SK-N-SH treated with all-trans-retinoic acid at 6 μM for 48 hours (cell line): ENCODE results near the gene HSPA4.

Experiments used
- ATAC-seq: fragments of 200-7000 bp; cut with Tn5 transposase; 3 replicates; pipeline ENCODE4 v1.9.1; 2020; ENCODE audit warnings: mild to moderate bottlenecking, moderate library complexity
- ARNTL ChIP-seq: fragments of 450-650 bp; formaldehyde crosslinking; IDR thresholded peaks from 2 replicates; pipeline ENCODE4 v1.5.0; 2020; ENCODE audit warnings: low read depth, mild to moderate bottlenecking, moderate library complexity, borderline replicate concordance
- BACH2 ChIP-seq: fragments of 250-450 bp; sonication (Bioruptor Pico); IDR thresholded peaks from 2 replicates; pipeline ENCODE4 v1.9.0; 2021; ENCODE audit warnings: mild to moderate bottlenecking, borderline replicate concordance
- CSDC2 ChIP-seq: fragments of 250-450 bp; sonication (Bioruptor Pico); IDR thresholded peaks from 2 replicates; pipeline ENCODE4 v1.5.0; 2020; ENCODE audit warnings: mild to moderate bottlenecking, moderate library complexity
- ESRRG ChIP-seq: fragments of 250-450 bp; sonication (Bioruptor Pico); IDR thresholded peaks from 2 replicates; pipeline ENCODE4 v1.6.1; 2021; ENCODE audit warnings: mild to moderate bottlenecking
- ISL1 ChIP-seq: fragments of 250-450 bp; sonication (Bioruptor Pico); IDR thresholded peaks from 2 replicates; pipeline ENCODE4 v2.1.2; 2022; ENCODE audit warnings: mild to moderate bottlenecking, moderate library complexity
- PPARA ChIP-seq: fragments of 250-450 bp; sonication (Bioruptor Pico); IDR thresholded peaks from 2 replicates; pipeline ENCODE4 v1.5.0; 2020; ENCODE audit warnings: mild to moderate bottlenecking, borderline replicate concordance
- RARB ChIP-seq: fragments of 250-450 bp; sonication (Bioruptor Pico); IDR thresholded peaks from 2 replicates; pipeline ENCODE4 v1.8.0; 2021; ENCODE audit warnings: mild to moderate bottlenecking, moderate library complexity
- SNAI2 ChIP-seq: fragments of 250-450 bp; sonication (Bioruptor Pico); IDR thresholded peaks from 2 replicates; pipeline ENCODE4 v1.5.0; 2020; ENCODE audit warnings: mild to moderate bottlenecking, moderate library complexity
- TCF4 ChIP-seq: fragments of 250-450 bp; sonication (Bioruptor Pico); IDR thresholded peaks from 2 replicates; pipeline ENCODE4 v1.8.0; 2021; ENCODE audit warnings: mild to moderate bottlenecking, moderate library complexity, borderline replicate concordance
- ZC3H10 ChIP-seq: fragments of 250-450 bp; sonication (Bioruptor Pico); IDR thresholded peaks from 2 replicates; pipeline ENCODE4 v1.5.1; 2021; ENCODE audit warnings: mild to moderate bottlenecking, moderate library complexity
- ZFP3 ChIP-seq: fragments of 250-450 bp; sonication (Bioruptor Pico); IDR thresholded peaks from 2 replicates; pipeline ENCODE4 v1.5.0; 2020; ENCODE audit warnings: mild to moderate bottlenecking, moderate library complexity
- ZFP30 ChIP-seq: fragments of 450-650 bp; formaldehyde crosslinking; IDR thresholded peaks from 2 replicates; pipeline ENCODE4 v1.5.0; 2022; ENCODE audit warnings: mild to moderate bottlenecking, moderate library complexity
- ZNF565 ChIP-seq: fragments of 450-650 bp; formaldehyde crosslinking; conservative IDR thresholded peaks from 2 replicates; pipeline ENCODE4 v1.5.0; 2020; ENCODE audit warnings: low read depth, mild to moderate bottlenecking, moderate library complexity
- ZNF70 ChIP-seq: fragments of 450-650 bp; formaldehyde crosslinking; IDR thresholded peaks from 2 replicates; pipeline ENCODE4 v1.5.0; 2020; ENCODE audit warnings: mild to moderate bottlenecking, moderate library complexity
- ZNF8 ChIP-seq: fragments of 450-650 bp; formaldehyde crosslinking; IDR thresholded peaks from 2 replicates; pipeline ENCODE4 v1.5.0; 2020; ENCODE audit warnings: mild to moderate bottlenecking, moderate library complexity
- TF ChIP-seq, protein P1 (sequence below): fragments of 250-450 bp; sonication (Bioruptor Pico); IDR thresholded peaks from 2 replicates; pipeline ENCODE4 v1.5.1; 2021; ENCODE audit warnings: mild to moderate bottlenecking, moderate library complexity
- TF ChIP-seq, protein P2 (sequence below): fragments of 250-450 bp; sonication (Bioruptor Pico); IDR thresholded peaks from 2 replicates; pipeline ENCODE4 v1.5.0; 2020; ENCODE audit warnings: mild to moderate bottlenecking, moderate library complexity
- TF ChIP-seq, protein P3 (sequence below): fragments of 250-450 bp; sonication (Bioruptor Pico); IDR thresholded peaks from 2 replicates; pipeline ENCODE4 v1.5.1; 2020; ENCODE audit warnings: low read depth, mild to moderate bottlenecking, moderate library complexity
- TF ChIP-seq, protein P4 (sequence below): fragments of 250-450 bp; sonication (Bioruptor Pico); IDR thresholded peaks from 2 replicates; pipeline ENCODE4 v1.8.0; 2020; ENCODE audit warnings: mild to moderate bottlenecking, moderate library complexity, borderline replicate concordance

HSPA4 gene

DNA sequence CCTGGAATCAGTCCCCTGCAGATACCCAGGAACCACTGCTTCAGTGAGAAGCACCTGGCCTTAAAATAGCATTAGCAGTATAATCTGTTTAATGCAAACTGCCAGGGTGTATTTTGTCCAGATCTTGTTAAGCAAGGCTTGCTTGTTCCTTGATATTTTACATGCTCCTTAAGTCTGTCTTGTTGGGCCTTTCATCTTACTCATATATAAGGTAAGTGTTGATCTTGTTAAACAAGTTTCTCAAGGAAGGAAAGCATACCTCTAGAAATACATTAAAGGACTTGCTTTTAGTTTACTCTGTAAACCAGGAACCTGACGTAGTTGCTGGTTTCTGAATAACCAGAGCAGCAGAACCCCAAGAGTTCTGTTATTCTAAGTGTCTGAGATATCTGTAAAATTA, 13.7 kb downstream of the HSPA4 start:
- ATAC-seq, result no peak
- TF ChIP-seq ARNTL (CRISPR knock-in tag) (no peak), ZFP3 (CRISPR knock-in tag) (no peak), ZC3H10 (CRISPR knock-in tag) (no peak), TCF4 (CRISPR knock-in tag) (no peak), ZNF70 (CRISPR knock-in tag) (no peak), PPARA (CRISPR knock-in tag) (no peak), RARB (CRISPR knock-in tag) (no peak), CSDC2 (CRISPR knock-in tag) (no peak)
- TF ChIP-seq, protein P1, sequence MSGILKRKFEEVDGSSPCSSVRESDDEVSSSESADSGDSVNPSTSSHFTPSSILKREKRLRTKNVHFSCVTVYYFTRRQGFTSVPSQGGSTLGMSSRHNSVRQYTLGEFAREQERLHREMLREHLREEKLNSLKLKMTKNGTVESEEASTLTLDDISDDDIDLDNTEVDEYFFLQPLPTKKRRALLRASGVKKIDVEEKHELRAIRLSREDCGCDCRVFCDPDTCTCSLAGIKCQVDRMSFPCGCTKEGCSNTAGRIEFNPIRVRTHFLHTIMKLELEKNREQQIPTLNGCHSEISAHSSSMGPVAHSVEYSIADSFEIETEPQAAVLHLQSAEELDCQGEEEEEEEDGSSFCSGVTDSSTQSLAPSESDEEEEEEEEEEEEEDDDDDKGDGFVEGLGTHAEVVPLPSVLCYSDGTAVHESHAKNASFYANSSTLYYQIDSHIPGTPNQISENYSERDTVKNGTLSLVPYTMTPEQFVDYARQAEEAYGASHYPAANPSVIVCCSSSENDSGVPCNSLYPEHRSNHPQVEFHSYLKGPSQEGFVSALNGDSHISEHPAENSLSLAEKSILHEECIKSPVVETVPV (CRISPR knock-in tag), result no peak

DNA sequence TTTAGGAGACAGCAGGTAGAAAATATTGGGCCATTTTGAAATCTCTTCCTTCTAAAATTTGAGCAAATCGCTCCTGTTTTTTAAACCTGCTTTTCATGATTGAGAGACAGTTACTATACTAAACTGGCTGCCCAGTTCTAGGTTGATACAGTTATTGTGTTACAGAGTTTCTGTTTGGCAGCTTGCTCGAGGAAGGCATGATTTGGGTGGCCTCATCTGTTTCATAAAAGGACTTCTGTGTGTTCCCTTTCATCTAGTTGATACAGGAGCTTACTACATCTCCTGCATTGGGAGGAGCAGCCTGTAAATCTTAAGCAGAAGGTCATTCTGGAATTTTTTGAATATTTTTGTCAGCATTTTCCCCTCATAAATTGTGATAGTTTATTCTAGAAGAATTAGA, 14.2 kb downstream of the HSPA4 start:
- TF ChIP-seq ZC3H10 (CRISPR knock-in tag) (no peak), ZFP30 (CRISPR knock-in tag) (no peak), ARNTL (CRISPR knock-in tag) (no peak), ZFP3 (CRISPR knock-in tag) (no peak), ZNF565 (CRISPR knock-in tag) (no peak), CSDC2 (CRISPR knock-in tag) (no peak), SNAI2 (CRISPR knock-in tag) (no peak), ESRRG (no peak), ZNF8 (CRISPR knock-in tag) (no peak), ISL1 (CRISPR knock-in tag) (no peak), PPARA (CRISPR knock-in tag) (no peak)
- TF ChIP-seq, protein P2, sequence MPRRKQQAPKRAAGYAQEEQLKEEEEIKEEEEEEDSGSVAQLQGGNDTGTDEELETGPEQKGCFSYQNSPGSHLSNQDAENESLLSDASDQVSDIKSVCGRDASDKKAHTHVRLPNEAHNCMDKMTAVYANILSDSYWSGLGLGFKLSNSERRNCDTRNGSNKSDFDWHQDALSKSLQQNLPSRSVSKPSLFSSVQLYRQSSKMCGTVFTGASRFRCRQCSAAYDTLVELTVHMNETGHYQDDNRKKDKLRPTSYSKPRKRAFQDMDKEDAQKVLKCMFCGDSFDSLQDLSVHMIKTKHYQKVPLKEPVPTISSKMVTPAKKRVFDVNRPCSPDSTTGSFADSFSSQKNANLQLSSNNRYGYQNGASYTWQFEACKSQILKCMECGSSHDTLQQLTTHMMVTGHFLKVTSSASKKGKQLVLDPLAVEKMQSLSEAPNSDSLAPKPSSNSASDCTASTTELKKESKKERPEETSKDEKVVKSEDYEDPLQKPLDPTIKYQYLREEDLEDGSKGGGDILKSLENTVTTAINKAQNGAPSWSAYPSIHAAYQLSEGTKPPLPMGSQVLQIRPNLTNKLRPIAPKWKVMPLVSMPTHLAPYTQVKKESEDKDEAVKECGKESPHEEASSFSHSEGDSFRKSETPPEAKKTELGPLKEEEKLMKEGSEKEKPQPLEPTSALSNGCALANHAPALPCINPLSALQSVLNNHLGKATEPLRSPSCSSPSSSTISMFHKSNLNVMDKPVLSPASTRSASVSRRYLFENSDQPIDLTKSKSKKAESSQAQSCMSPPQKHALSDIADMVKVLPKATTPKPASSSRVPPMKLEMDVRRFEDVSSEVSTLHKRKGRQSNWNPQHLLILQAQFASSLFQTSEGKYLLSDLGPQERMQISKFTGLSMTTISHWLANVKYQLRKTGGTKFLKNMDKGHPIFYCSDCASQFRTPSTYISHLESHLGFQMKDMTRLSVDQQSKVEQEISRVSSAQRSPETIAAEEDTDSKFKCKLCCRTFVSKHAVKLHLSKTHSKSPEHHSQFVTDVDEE (CRISPR knock-in tag), result no peak
- TF ChIP-seq, protein P3, sequence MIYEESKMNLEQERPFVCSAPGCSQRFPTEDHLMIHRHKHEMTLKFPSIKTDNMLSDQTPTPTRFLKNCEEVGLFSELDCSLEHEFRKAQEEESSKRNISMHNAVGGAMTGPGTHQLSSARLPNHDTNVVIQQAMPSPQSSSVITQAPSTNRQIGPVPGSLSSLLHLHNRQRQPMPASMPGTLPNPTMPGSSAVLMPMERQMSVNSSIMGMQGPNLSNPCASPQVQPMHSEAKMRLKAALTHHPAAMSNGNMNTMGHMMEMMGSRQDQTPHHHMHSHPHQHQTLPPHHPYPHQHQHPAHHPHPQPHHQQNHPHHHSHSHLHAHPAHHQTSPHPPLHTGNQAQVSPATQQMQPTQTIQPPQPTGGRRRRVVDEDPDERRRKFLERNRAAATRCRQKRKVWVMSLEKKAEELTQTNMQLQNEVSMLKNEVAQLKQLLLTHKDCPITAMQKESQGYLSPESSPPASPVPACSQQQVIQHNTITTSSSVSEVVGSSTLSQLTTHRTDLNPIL (CRISPR knock-in tag), result no peak
- TF ChIP-seq, protein P1 (CRISPR knock-in tag), result no peak
- ATAC-seq, result no peak

DNA sequence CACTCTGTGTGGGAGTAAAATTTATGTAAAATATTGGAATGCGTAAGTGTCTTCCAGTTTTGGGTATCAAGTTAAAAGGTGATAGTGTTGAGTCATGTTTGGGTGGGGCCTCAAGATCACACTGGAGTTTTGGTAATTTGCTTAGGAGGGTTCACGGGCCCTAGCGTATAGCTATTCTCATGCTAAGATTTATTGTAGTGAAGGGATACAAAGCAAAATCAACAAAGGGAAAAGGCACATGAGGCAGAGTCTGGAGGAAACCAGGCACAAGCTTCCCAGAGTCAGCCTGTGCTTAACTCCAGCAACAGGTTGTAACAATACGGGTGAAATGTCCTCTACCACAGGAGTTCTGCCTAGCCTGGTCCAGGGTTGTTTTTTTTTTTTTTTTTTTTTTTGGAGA, 20.2 kb downstream of the HSPA4 start:
- TF ChIP-seq BACH2 (CRISPR knock-in tag) (no peak), ISL1 (CRISPR knock-in tag) (no peak), ESRRG (no peak), ZNF8 (CRISPR knock-in tag) (no peak), RARB (CRISPR knock-in tag) (no peak), PPARA (CRISPR knock-in tag) (no peak)
- TF ChIP-seq, protein P4, sequence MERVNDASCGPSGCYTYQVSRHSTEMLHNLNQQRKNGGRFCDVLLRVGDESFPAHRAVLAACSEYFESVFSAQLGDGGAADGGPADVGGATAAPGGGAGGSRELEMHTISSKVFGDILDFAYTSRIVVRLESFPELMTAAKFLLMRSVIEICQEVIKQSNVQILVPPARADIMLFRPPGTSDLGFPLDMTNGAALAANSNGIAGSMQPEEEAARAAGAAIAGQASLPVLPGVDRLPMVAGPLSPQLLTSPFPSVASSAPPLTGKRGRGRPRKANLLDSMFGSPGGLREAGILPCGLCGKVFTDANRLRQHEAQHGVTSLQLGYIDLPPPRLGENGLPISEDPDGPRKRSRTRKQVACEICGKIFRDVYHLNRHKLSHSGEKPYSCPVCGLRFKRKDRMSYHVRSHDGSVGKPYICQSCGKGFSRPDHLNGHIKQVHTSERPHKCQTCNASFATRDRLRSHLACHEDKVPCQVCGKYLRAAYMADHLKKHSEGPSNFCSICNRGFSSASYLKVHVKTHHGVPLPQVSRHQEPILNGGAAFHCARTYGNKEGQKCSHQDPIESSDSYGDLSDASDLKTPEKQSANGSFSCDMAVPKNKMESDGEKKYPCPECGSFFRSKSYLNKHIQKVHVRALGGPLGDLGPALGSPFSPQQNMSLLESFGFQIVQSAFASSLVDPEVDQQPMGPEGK, result no peak
- TF ChIP-seq, protein P3 (CRISPR knock-in tag), result no peak
- TF ChIP-seq, all 23 proteins: peak for 0
- no peak for ATAC-seq
